ENCODE results near the gene YTHDF2. TPM values are rescaled to one million over a fixed set of nuclear protein-coding genes. Genes with fewer than 3 reads are reported as not detected.

The YTHDF2 gene
- total and polyA plus RNA-seq, 2 experiments from 2014 or later = 62.8 to 84.0 TPM

- Histone ChIP-seq H3K4me3 (no peak overlapping the region), H3K27ac (no peak overlapping the region), H3K9me3 (ENCODE audit: low read depth) (no peaks in the 10 kb centered on the region), H3K27me3 (no peaks in the 10 kb centered on the region), H3K36me3 (no peaks in the 10 kb centered on the region), H3K4me1 (ENCODE audit: low read depth) (peaks cover 6% of the 10 kb centered on the region)
- TF ChIP-seq, protein P1, sequence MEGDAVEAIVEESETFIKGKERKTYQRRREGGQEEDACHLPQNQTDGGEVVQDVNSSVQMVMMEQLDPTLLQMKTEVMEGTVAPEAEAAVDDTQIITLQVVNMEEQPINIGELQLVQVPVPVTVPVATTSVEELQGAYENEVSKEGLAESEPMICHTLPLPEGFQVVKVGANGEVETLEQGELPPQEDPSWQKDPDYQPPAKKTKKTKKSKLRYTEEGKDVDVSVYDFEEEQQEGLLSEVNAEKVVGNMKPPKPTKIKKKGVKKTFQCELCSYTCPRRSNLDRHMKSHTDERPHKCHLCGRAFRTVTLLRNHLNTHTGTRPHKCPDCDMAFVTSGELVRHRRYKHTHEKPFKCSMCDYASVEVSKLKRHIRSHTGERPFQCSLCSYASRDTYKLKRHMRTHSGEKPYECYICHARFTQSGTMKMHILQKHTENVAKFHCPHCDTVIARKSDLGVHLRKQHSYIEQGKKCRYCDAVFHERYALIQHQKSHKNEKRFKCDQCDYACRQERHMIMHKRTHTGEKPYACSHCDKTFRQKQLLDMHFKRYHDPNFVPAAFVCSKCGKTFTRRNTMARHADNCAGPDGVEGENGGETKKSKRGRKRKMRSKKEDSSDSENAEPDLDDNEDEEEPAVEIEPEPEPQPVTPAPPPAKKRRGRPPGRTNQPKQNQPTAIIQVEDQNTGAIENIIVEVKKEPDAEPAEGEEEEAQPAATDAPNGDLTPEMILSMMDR (IDR thresholded peaks at IDR 0.05; ENCODE audit: low read depth, low read length) = no peak
- DNase-seq (ENCODE audit: low read depth in 1 of 2, low spot score in 1 of 2) = no peak
These were observed 82.3 kb downstream of the YTHDF2 start for GRCh38 chr1:28819020-28819419.

Other genes starting within 250 kb of the YTHDF2 start
- gene RCC1, start 230.9 kb upstream of the YTHDF2 start, total RNA-seq = 22.0 and 24.7 TPM in 2 replicates
- 14.6 and 24.6 TPM in 2 replicates for gene RCC1, start 230.9 kb upstream of the YTHDF2 start, polyA plus RNA-seq
- 26.0 and 26.1 TPM in 2 replicates for gene TRNAU1AP, start 183.9 kb upstream of the YTHDF2 start, total RNA-seq
- 39.9 and 61.2 TPM in 2 replicates for gene TRNAU1AP, start 183.9 kb upstream of the YTHDF2 start, polyA plus RNA-seq
- gene RAB42, start 144.7 kb upstream of the YTHDF2 start, total RNA-seq = 11.7 and 12.5 TPM in 2 replicates
- gene RAB42, start 144.7 kb upstream of the YTHDF2 start, polyA plus RNA-seq = 7.3 and 11.9 TPM in 2 replicates
- 32.4 and 40.3 TPM in 2 replicates for gene TAF12, start 93.9 kb upstream of the YTHDF2 start, total RNA-seq
- 44.2 and 51.9 TPM in 2 replicates for gene TAF12, start 93.9 kb upstream of the YTHDF2 start, polyA plus RNA-seq
- gene RNU11, start 88.3 kb upstream of the YTHDF2 start, total RNA-seq = not detected in 2 replicates
- gene RNU11, start 88.3 kb upstream of the YTHDF2 start, polyA plus RNA-seq = not detected in 2 replicates
- 6.7 and 7.5 TPM in 2 replicates for gene GMEB1, start 68.2 kb upstream of the YTHDF2 start, total RNA-seq
- gene GMEB1, start 68.2 kb upstream of the YTHDF2 start, polyA plus RNA-seq = 6.0 and 7.6 TPM in 2 replicates
- 0.25 and 0.60 TPM in 2 replicates for gene OPRD1, start 75.2 kb downstream of the YTHDF2 start, total RNA-seq
- gene OPRD1, start 75.2 kb downstream of the YTHDF2 start, polyA plus RNA-seq = 0.02 and 0.13 TPM in 2 replicates
- gene EPB41, start 177.6 kb downstream of the YTHDF2 start, total RNA-seq = 35.8 and 50.5 TPM in 2 replicates
- 15.4 and 27.6 TPM in 2 replicates for gene EPB41, start 177.6 kb downstream of the YTHDF2 start, polyA plus RNA-seq

Data from cardiac muscle cell (in vitro differentiated cells and primary cell).